ENCODE measurements around the gene MACC1.
A peak's percentile ranks its signal among the peaks of the same experiment; 100 is the strongest.

MACC1 gene

GRCh38 chr7:20113427-20114027 is 103.7 kb downstream of the MACC1 start:
- TF ChIP-seq, protein P1, sequence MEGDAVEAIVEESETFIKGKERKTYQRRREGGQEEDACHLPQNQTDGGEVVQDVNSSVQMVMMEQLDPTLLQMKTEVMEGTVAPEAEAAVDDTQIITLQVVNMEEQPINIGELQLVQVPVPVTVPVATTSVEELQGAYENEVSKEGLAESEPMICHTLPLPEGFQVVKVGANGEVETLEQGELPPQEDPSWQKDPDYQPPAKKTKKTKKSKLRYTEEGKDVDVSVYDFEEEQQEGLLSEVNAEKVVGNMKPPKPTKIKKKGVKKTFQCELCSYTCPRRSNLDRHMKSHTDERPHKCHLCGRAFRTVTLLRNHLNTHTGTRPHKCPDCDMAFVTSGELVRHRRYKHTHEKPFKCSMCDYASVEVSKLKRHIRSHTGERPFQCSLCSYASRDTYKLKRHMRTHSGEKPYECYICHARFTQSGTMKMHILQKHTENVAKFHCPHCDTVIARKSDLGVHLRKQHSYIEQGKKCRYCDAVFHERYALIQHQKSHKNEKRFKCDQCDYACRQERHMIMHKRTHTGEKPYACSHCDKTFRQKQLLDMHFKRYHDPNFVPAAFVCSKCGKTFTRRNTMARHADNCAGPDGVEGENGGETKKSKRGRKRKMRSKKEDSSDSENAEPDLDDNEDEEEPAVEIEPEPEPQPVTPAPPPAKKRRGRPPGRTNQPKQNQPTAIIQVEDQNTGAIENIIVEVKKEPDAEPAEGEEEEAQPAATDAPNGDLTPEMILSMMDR (IDR thresholded peaks at IDR 0.05; ENCODE audit: low read length): no peak
- TF ChIP-seq EZH2 (IDR thresholded peaks at IDR 0.05; ENCODE audit: borderline replicate concordance, low read length): no peak
- H3F3A ChIP-seq (ENCODE audit: insufficient read depth, low read length): no peaks in the 10 kb centered on the region
- no peaks in the 10 kb centered on the region for H4K20me1 ChIP-seq (ENCODE audit: insufficient read depth, low read length)
- H3K9ac ChIP-seq (ENCODE audit: low read length): no peak overlapping the region
- H3K9me3 ChIP-seq (ENCODE audit: low read length): no peaks in the 10 kb centered on the region
- no peaks in the 10 kb centered on the region for H3K9me2 ChIP-seq (ENCODE audit: low read depth, low read length)
- H3K79me2 ChIP-seq (ENCODE audit: insufficient read depth, low read length): no peaks in the 10 kb centered on the region
- H3K4me3 ChIP-seq (ENCODE audit: low read depth, low read length, poor library complexity, severe bottlenecking): no peak overlapping the region
- H3K4me1 ChIP-seq (ENCODE audit: insufficient read depth, low read length, severe bottlenecking): peaks cover 29% of the 10 kb centered on the region
- no peak overlapping the region for H3K27ac ChIP-seq (ENCODE audit: low read depth, low read length, poor library complexity, severe bottlenecking)
- H3K36me3 ChIP-seq (ENCODE audit: insufficient read depth, low read length): no peaks in the 10 kb centered on the region
- H2AFZ ChIP-seq (ENCODE audit: low read length): no peak overlapping the region
- peak overlapping the region; percentile 18; the same call in 1 of the 2 replicates for H3K4me2 ChIP-seq (ENCODE audit: low read length)
- no peaks in the 10 kb centered on the region for H3K27me3 ChIP-seq (ENCODE audit: insufficient read depth, low read length)

DNA sequence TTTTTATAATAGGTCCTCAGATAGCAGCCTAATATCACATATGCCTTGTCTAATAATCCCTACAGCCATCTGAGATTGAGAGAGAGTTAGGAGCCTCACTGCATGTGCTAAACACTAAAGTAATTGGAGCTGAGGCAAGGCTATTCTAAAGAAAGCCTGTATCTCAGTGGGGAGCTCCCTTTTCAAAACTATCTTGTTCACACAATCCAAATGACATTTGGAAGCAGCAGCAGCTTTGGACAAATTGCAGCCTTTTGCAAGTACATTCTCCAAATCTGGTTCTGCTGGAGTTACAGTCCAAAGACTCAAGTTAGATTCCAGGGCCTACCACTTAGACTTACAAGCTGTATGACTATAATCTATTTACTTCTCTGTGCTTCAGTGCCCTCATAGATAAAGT is 104.5 kb downstream of the MACC1 start:
- no peaks in the 10 kb centered on the region for H3K79me2 ChIP-seq (ENCODE audit: insufficient read depth, low read length)
- TF ChIP-seq EZH2 (IDR thresholded peaks at IDR 0.05; ENCODE audit: borderline replicate concordance, low read length): no peak
- TF ChIP-seq, protein P1 (IDR thresholded peaks at IDR 0.05; ENCODE audit: low read length): no peak
- peaks cover 29% of the 10 kb centered on the region for H3K4me1 ChIP-seq (ENCODE audit: insufficient read depth, low read length, severe bottlenecking)
- H3K9ac ChIP-seq (ENCODE audit: low read length): no peak overlapping the region
- no peak overlapping the region for H2AFZ ChIP-seq (ENCODE audit: low read length)
- no peaks in the 10 kb centered on the region for H3K9me2 ChIP-seq (ENCODE audit: low read depth, low read length)
- no peaks in the 10 kb centered on the region for H4K20me1 ChIP-seq (ENCODE audit: insufficient read depth, low read length)
- H3K4me3 ChIP-seq (ENCODE audit: low read depth, low read length, poor library complexity, severe bottlenecking): no peak overlapping the region
- no peaks in the 10 kb centered on the region for H3K27me3 ChIP-seq (ENCODE audit: insufficient read depth, low read length)
- no peak overlapping the region for H3K27ac ChIP-seq (ENCODE audit: low read depth, low read length, poor library complexity, severe bottlenecking)
- no peaks in the 10 kb centered on the region for H3K9me3 ChIP-seq (ENCODE audit: low read length)
- no peaks in the 10 kb centered on the region for H3K36me3 ChIP-seq (ENCODE audit: insufficient read depth, low read length)
- H3K4me2 ChIP-seq (ENCODE audit: low read length): no peak overlapping the region
- no peaks in the 10 kb centered on the region for H3F3A ChIP-seq (ENCODE audit: insufficient read depth, low read length)

DNA sequence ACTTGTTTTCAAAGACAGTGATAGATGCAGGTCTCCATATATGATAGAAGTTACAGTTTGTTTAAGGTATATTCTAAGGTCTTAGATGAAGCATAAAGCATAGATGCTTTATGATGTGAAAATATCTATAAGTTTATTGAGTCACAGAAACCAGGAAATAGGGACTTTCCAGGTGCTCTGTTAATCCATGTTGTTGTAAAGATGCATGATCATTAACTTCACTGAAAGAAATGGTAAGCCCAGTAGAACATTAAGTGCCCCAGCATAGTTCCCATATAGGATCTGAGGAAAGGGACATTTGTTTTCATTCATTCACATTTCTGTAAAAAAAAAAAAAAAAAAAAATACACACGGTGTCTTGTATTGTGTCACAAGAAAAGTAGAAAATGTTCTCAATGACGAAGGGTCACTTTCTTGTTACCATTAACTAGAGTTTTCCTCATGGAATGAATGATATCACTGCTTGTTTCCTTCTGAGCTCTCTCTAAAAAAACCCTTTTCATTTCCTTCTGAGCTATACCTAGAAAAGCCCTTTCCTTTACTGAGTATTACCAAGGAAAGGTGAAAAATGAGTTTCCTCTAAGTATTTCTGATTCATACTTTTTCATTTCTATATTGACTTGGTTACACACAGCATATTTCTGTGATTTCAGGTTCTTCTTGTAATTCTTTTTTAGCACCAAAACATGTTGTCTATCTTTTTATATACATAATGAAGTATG is 105.2 kb downstream of the MACC1 start:
- no peak overlapping the region for H3K27ac ChIP-seq (ENCODE audit: low read depth, low read length, poor library complexity, severe bottlenecking)
- no peaks in the 10 kb centered on the region for H4K20me1 ChIP-seq (ENCODE audit: insufficient read depth, low read length)
- TF ChIP-seq EZH2 (IDR thresholded peaks at IDR 0.05; ENCODE audit: borderline replicate concordance, low read length): no peak
- TF ChIP-seq, protein P1 (IDR thresholded peaks at IDR 0.05; ENCODE audit: low read length): no peak
- no peaks in the 10 kb centered on the region for H3K36me3 ChIP-seq (ENCODE audit: insufficient read depth, low read length)
- no peak overlapping the region for H3K4me2 ChIP-seq (ENCODE audit: low read length)
- no peak overlapping the region for H2AFZ ChIP-seq (ENCODE audit: low read length)
- H3K4me1 ChIP-seq (ENCODE audit: insufficient read depth, low read length, severe bottlenecking): peaks cover 29% of the 10 kb centered on the region
- no peaks in the 10 kb centered on the region for H3K79me2 ChIP-seq (ENCODE audit: insufficient read depth, low read length)
- no peaks in the 10 kb centered on the region for H3K9me2 ChIP-seq (ENCODE audit: low read depth, low read length)
- H3K4me3 ChIP-seq (ENCODE audit: low read depth, low read length, poor library complexity, severe bottlenecking): no peak overlapping the region
- H3K27me3 ChIP-seq (ENCODE audit: insufficient read depth, low read length): no peaks in the 10 kb centered on the region
- H3F3A ChIP-seq (ENCODE audit: insufficient read depth, low read length): no peaks in the 10 kb centered on the region
- no peaks in the 10 kb centered on the region for H3K9me3 ChIP-seq (ENCODE audit: low read length)
- H3K9ac ChIP-seq (ENCODE audit: low read length): no peak overlapping the region

All from OCI-LY1 (cell line).